MM.1S (cell line): ENCODE measurements around the gene STX7.
"Not testable (repeated sequence)": the region's sequence is repeated elsewhere in the genome, so short reads cannot be mapped to it uniquely, and the experiment has no call there.

Experiments
- DNase-seq: peaks from one replicate; pipeline ENCODE4 v3.0.0-alpha.2; 2015
- H2AFZ ChIP-seq: fragments of 300-600 bp; sonication (generic); 2 replicates; pipeline ENCODE4 v1.6.0; 2016; ENCODE audit warnings: antibody characterized with exemption, low read length
- H3F3A ChIP-seq: fragments of 300-600 bp; sonication (generic); 2 replicates; pipeline ENCODE4 v1.6.1; 2016; ENCODE audit warnings: mild to moderate bottlenecking, antibody characterized with exemption, low read length, moderate library complexity, mixed read lengths; ENCODE audit not compliant: insufficient read depth
- H3K27ac ChIP-seq: fragments of 300-600 bp; sonication (generic); 2 replicates; pipeline ENCODE4 v1.5.1; 2016; ENCODE audit warnings: mild to moderate bottlenecking, low read length
- H3K27me3 ChIP-seq: fragments of 300-600 bp; sonication (generic); replicated peaks from 2 replicates; pipeline ENCODE4 v1.6.0; 2016; ENCODE audit warnings: low read length; ENCODE audit not compliant: insufficient read depth
- H3K36me3 ChIP-seq: fragments of 300-600 bp; sonication (generic); replicated peaks from 2 replicates; pipeline ENCODE4 v1.6.1; 2016; ENCODE audit warnings: mild to moderate bottlenecking, low read length, mixed read lengths; ENCODE audit not compliant: insufficient read depth
- H3K4me1 ChIP-seq: fragments of 300-600 bp; sonication (generic); 2 replicates; pipeline ENCODE4 v1.6.1; 2016; ENCODE audit warnings: low read length, mixed read lengths
- H3K4me2 ChIP-seq: fragments of 300-600 bp; sonication (generic); 2 replicates; pipeline ENCODE4 v1.6.0; 2016; ENCODE audit warnings: low read depth, low read length
- H3K4me3 ChIP-seq: fragments of 300-600 bp; sonication (generic); 2 replicates; pipeline ENCODE4 v1.5.1; 2016; ENCODE audit warnings: low read length, mixed read lengths
- H3K79me2 ChIP-seq: fragments of 300-600 bp; sonication (generic); 2 replicates; pipeline ENCODE4 v1.6.1; 2016; ENCODE audit warnings: mixed run types, low read length, mixed read lengths
- H3K9ac ChIP-seq: fragments of 300-600 bp; sonication (generic); 2 replicates; pipeline ENCODE4 v1.6.1; 2016; ENCODE audit warnings: low read length, mixed read lengths
- H3K9me2 ChIP-seq: fragments of 300-600 bp; sonication (generic); replicated peaks from 2 replicates; pipeline ENCODE4 v1.6.1; 2016; ENCODE audit warnings: mild to moderate bottlenecking, low read length, mixed read lengths; ENCODE audit not compliant: insufficient read depth
- H3K9me3 ChIP-seq: fragments of 300-600 bp; sonication (generic); replicated peaks from 2 replicates; pipeline ENCODE4 v1.6.1; 2016; ENCODE audit warnings: mild to moderate bottlenecking, low read length, mixed read lengths; ENCODE audit not compliant: insufficient read depth
- H4K20me1 ChIP-seq: fragments of 300-600 bp; sonication (generic); 2 replicates; pipeline ENCODE4 v1.6.1; 2016; ENCODE audit warnings: mild to moderate bottlenecking, low read length, moderate library complexity, mixed read lengths; ENCODE audit not compliant: insufficient read depth
- EZH2 ChIP-seq: fragments of 300-600 bp; sonication (generic); optimal IDR thresholded peaks from 2 replicates; pipeline ENCODE3; 2017; ENCODE audit warnings: low read depth, mild to moderate bottlenecking, antibody characterized with exemption, low read length, mixed read lengths
- EZH2phosphoT487 ChIP-seq: fragments of 300-600 bp; sonication (generic); IDR thresholded peaks from 2 replicates; pipeline ENCODE4 v1.6.1; 2018; ENCODE audit warnings: antibody characterized with exemption, low read length
- TF ChIP-seq, protein P1 (sequence below): fragments of 300-600 bp; sonication (generic); IDR thresholded peaks from 2 replicates; pipeline ENCODE4 v1.5.1; 2016; ENCODE audit warnings: antibody characterized with exemption, low read length, mixed read lengths

The STX7 gene

DNA sequence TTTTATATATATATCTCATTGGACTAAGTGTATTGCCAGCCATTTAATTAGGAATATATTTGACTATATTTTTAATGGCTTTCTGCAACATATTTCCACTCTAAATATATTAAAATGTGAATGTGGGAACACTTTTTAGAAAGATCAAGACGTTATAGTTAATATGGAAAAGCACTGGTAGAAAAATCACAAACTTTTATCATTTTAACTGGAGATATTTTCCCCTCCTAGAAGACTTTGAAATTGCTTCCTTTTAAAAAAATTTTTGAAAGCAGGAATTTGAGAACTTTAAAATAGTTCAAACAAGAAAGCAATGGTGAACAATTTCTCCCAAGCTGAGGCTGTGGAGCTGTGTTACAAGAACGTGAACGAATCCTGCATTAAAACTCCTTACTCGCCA is 25.1 kb upstream of the STX7 start, which contains the start of gene TAAR9:
Gene TAAR9 (plus strand): TSS at position 301 of the 400 bp plus-strand sequence. CDS start 13 bp downstream, at position 314.
- Histone ChIP-seq H3K9me3 (no peaks in the 10 kb centered on the region), H3K4me2 (no peak within 1 kb of the TSS), H3K4me3 (no peak within 1 kb of the TSS), H3K36me3 (no peaks in the 10 kb centered on the region), H3K9ac (no peak within 1 kb of the TSS), H4K20me1 (no peaks in the 10 kb centered on the region), H3K79me2 (no peaks in the 10 kb centered on the region), H3K9me2 (no peaks in the 10 kb centered on the region), H3K4me1 (no peaks in the 10 kb centered on the region), H3K27ac (no peak within 1 kb of the TSS), H2AFZ (no peak within 1 kb of the TSS), H3F3A (no peaks in the 10 kb centered on the region), H3K27me3 (no peaks in the 10 kb centered on the region)
- DNase-seq, result no peak
- TF ChIP-seq EZH2, result no peak
- no peak for TF ChIP-seq EZH2phosphoT487
- TF ChIP-seq, protein P1, sequence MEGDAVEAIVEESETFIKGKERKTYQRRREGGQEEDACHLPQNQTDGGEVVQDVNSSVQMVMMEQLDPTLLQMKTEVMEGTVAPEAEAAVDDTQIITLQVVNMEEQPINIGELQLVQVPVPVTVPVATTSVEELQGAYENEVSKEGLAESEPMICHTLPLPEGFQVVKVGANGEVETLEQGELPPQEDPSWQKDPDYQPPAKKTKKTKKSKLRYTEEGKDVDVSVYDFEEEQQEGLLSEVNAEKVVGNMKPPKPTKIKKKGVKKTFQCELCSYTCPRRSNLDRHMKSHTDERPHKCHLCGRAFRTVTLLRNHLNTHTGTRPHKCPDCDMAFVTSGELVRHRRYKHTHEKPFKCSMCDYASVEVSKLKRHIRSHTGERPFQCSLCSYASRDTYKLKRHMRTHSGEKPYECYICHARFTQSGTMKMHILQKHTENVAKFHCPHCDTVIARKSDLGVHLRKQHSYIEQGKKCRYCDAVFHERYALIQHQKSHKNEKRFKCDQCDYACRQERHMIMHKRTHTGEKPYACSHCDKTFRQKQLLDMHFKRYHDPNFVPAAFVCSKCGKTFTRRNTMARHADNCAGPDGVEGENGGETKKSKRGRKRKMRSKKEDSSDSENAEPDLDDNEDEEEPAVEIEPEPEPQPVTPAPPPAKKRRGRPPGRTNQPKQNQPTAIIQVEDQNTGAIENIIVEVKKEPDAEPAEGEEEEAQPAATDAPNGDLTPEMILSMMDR, result no peak

DNA sequence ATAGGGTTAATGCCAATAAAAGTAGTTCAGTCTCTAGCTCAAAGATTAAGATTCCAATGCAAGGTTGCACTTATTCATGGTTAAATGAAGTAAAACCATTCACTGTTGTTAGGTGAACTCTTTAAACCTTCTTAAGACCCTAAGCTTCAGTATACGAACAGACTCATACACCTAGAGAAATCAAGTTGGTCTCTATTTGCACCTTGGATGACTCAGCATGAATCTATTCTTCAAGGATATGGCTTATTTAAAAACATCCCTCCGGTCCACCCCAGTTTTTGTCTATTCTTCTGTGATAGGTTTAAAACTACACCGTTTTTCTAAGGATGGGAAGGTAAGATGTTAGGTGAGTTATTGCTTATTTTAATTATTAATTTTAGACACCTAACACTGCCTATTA is 24.2 kb upstream of the STX7 start:
- Histone ChIP-seq H4K20me1 (no peaks in the 10 kb centered on the region), H3K27me3 (no peaks in the 10 kb centered on the region), H3F3A (no peaks in the 10 kb centered on the region), H3K36me3 (no peaks in the 10 kb centered on the region), H3K27ac (no peak overlapping the region), H3K9ac (no peak overlapping the region), H3K79me2 (no peaks in the 10 kb centered on the region), H3K9me3 (no peaks in the 10 kb centered on the region), H2AFZ (no peak overlapping the region), H3K4me3 (no peak overlapping the region), H3K4me2 (no peak overlapping the region), H3K4me1 (no peaks in the 10 kb centered on the region), H3K9me2 (no peaks in the 10 kb centered on the region)
- DNase-seq, result no peak
- TF ChIP-seq, protein P1, result no peak
- TF ChIP-seq EZH2 (no peak), EZH2phosphoT487 (no peak)

DNA sequence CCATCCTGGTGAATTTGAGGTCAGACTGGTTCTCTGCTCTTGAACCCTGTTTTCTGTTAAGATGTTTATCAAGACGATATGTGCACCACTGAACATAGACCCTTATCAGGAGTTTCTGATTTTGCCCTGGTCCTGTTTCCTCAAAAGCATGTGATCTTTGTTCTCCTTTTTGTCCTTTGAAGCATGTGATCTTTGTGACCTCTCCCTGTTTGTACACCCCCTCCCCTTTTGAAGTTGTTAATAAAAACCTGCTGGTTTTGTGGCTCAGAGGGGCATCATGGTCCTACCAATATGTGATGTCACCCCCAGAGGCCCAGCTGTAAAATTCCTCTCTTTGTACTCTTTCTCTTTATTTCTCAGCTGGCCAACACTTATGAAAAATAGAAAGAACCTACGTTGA is 21.6 kb upstream of the STX7 start:
- H3K79me2 ChIP-seq, H3K9ac ChIP-seq, H3K4me3 ChIP-seq, H3F3A ChIP-seq, H3K36me3 ChIP-seq, H3K27ac ChIP-seq, H4K20me1 ChIP-seq, H2AFZ ChIP-seq, H3K9me2 ChIP-seq, H3K4me1 ChIP-seq, H3K4me2 ChIP-seq, DNase-seq, H3K27me3 ChIP-seq, H3K9me3 ChIP-seq: not testable (repeated sequence)

DNA sequence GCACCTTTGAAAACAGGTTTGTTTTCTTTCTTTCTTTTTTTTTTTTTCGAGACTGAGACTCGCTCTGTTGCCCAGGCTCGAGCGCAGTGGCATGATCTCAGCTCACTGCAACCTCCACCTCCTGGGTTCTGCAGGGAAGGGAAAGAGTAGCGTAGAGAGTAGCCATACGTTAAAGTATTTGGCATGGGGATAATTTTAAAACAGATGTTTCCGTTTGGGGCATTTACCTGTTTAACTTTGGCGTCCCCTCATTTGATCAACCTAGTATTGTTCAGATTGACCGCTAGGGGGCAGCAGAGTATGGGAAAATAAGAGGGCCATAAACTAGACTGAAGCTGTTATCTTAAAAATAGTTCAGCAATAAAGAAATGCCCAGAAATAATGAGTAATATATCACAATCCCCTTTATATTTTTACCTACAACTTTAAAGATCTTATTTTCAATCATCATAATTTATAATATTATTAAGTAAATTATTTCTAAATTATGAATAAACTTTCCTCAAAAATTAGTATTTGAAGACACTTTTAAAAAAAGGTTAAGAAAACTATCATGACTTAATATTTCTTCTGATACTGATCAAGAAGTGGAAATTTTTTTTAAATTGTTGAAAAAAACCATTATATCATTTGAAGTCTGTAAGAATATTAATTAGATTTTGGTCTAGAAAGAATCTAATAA is 17.5 kb upstream of the STX7 start:
- no peaks in the 10 kb centered on the region for H4K20me1 ChIP-seq
- H3K27me3 ChIP-seq, result no peaks in the 10 kb centered on the region
- peak overlapping the region; percentile 92 for H3K4me2 ChIP-seq
- H3K9me3 ChIP-seq, result no peaks in the 10 kb centered on the region
- H2AFZ ChIP-seq, result peak overlapping the region; percentile 87
- TF ChIP-seq, protein P1, result peak; percentile 63
- TF ChIP-seq EZH2phosphoT487, result no peak
- no peak overlapping the region; the same call in 1 of the 2 replicates for H3K9ac ChIP-seq
- peak overlapping the region; percentile 39 for H3K4me3 ChIP-seq
- no peak overlapping the region for H3K27ac ChIP-seq
- H3K4me1 ChIP-seq, result no peaks in the 10 kb centered on the region
- H3K36me3 ChIP-seq, result no peaks in the 10 kb centered on the region
- no peaks in the 10 kb centered on the region for H3K9me2 ChIP-seq
- no peaks in the 10 kb centered on the region for H3K79me2 ChIP-seq
- DNase-seq, result peak; percentile 71
- H3F3A ChIP-seq, result no peaks in the 10 kb centered on the region
